DLD1 (cell line): ENCODE data around the gene PAQR5.
"Not testable (repeated sequence)": the region's sequence is repeated elsewhere in the genome, so short reads cannot be mapped to it uniquely, and the experiment has no call there.

Experiments used
- in situ Hi-C: cut with HindIII; loops from 2 replicates; pipeline ENCODE4 v1.10.0; 2017; ENCODE audit warnings: low sequenced_read_pairs

Gene PAQR5

DNA sequence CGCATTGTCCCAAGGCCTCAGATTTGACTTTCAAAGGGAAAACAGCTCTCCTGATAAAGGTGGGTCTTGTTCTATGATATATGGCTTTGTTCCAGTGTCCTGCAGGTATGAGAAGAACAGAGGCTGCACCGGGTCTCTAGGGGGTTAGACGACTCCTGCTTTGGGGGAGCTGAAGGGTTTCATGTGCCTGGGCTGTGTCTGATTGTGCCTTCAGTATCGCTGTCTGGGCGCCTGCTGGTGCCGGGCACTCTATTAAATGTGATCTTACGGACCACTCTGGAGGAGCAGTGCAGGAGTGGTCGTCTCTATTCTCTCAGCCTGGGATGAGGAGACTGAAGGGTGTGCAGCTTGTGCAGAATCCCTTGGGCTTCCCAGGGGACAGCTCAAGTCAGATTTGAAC is 16.0 kb downstream of the PAQR5 start:
- in situ Hi-C loops, result no loop called here

DNA sequence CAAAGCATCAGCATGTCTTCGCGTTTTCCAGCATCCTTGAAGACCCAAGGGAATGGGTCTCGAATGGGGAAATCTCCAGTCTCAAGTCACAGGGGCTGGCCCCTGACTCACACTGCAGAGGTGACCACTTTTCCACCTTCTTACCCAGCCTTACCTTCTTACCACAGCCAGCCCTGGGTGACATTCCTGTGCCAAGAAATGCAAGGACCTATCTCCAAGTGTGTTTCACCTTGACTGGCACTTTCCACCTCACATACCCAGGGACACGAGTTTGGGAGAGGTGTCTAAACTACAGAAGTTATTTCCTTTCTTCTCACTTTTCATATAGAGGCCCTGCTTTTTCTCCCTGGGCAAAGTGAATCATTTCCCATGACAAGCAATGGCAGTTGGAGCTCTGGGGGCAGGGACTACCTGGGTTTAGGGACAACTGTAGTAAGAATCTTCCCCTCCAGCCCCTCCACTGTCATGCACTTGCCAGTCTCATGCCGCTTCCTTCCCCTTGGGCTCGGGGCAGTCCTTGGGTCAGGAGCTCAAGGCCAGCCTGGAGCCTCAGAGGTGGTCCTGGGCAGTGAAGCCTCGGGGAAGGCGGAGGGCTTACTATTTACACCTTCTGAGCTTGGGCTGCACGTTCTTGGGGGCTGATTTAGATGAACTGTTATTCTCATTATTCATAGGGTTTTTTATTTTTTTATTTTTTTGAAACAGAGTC is 16.8 kb downstream of the PAQR5 start:
- in situ Hi-C loops, result no loop called here

DNA sequence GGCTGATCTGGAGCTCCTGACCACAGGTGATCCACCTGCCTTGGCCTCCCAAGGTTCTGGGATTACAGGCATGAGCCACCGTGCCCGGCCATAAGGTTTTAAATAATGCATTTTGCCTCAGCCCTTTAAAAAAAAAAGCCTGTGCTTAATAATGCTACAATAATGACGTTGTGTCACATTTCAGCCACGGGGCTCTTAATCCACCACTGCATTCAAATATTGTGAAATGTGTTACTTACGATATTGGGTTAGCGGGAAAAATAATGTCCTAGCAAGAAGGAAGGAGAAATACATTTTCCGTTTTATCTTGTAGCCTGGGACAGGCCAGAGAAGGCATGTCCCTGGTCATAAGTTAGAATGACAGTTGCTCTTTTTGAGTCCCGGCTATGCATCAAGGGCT is 17.6 kb downstream of the PAQR5 start:
- in situ Hi-C loops, result no loop called here

DNA sequence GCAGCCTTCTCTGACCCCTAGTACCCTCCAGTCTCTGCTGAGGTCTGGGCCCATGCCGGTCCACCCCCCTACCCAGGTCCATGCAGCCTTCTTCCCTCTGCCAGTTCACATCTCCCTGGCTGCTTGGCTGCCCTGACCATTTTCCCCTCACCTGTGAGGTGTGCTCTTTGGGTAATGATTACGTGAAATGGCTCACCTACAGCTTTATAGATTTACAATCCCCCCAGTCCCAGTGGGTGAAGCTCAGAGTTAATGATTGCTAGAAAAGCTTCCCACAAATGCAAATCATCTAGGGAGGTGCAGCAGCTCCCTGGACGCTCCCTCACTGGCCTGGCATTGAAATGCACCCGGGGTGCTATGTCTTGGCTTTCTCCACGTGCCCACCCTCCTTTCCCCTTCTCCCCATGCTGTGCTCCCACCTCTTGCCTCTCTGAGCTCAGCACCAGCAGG is 18.7 kb downstream of the PAQR5 start:
- in situ Hi-C loops, result no loop called here

DNA sequence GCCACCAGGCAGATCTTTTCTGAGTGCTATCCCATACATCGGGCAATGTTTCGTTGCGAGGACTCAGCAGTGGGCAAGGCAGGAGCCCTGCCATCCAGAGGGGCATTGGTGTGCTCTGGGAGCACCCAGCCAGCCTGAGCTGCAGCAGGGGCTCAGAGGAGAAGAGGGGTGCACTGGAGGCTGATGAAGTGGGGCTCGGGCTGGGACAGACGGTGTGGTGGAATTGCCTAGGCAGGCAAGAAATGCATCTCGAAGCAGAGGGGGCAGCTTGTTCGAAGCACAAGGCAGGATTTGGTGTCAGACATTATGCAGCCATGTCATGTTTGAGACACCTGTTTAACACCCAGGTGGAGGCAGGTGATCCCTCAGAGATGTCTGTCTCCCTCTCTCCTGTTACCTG is 19.3 kb downstream of the PAQR5 start:
- in situ Hi-C loops, result no loop called here

DNA sequence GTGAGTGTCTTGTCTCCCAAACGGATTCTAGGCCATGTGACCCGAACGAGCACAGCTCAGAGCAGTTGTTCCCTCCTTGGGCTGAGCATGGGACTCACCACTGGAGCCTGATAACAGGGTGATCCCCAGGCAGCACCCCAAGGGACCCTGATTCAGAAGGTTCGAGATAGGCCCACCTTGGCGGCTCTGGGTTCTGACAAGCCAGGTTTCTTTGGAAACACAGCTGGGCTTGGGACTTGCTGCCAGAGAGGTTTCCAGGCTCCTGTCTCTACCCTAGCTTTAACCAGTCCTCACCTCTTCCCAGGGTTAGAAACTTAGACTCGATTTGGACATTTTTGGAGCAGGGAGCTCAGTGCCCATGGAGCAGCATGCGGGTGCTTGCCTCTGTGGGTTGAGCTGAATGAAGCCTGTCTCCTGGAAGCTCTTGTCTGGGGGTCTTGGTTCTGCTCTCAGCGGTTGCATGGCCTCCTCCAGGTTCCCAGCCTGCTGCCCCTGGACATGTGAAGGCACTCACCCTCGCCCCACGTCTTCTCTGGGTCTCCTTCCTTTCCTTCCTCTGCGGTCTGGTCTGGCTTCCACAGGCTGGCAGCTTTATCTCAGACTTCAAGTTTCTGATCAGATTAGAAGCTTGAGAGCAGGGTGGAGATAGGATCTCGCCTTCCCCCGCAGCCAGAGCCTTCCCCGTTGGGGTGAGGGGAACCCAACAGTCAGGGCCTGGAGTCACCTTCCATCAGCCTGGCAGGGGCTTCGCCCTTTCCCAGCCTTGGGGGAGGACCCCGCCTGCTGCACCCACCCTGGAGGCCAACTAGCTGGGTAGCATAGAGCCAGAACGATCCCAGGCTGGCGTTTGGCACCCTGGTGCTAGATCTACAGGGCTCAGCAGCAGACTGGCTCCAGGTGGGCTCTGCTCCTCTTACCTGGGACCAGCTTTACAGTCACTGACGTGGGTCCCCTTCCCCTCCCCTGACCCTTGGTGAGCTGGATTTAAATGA is 21.0 kb downstream of the PAQR5 start:
- in situ Hi-C loops, result no loop called here

DNA sequence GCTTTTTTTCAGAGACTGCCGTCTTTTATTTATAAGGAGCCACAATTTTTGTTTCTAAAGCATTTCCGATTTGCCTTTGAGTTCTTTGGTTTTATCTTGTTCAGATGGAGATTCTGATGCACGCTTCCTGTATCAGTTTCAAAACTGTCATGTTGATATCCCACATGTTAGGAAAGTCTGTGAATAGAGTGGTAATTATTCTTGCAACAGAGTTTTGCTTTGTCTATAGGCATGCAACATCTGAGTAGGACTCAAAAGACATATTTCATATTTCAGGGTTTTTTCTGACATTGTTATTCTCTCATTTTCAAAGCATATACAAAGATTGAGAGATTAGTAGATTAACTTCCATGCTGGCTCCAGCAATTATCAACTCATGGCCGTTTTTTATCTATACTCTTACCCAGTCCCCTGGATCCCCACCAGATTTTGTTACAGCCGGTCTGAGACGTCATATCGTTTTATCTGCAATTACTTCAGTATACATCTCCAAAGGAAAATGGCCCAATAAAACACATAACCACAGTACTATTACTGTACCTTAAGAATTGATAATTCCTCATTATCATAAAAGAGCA is 22.4 kb downstream of the PAQR5 start:
- in situ Hi-C loops, result no loop called here

DNA sequence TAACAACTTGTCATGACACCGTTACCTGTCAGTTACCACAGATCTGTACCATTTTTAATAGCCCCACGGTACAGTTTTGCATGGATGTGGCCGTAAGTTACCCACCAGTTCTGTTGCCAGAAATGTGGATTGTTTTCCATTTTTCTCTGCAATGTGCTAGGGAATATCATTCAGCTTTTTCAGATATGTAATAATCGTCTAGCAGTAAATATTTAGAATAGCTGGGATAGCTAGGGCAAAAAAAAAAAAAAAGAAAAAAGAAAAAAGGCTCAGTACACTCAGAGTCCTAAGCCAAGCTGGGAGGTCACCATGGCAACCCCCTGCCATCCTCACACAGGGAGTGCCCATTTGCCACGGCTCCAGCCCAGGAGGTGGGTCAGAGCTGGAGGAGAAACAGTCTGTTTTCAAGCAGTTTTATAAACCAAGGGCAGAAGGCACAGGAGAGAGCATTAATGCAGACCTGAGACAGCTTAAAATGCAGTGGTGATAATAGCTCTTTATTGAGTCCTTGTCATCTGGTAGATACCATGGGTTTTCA is 25.2 kb downstream of the PAQR5 start:
- in situ Hi-C loops, result no loop called here

DNA sequence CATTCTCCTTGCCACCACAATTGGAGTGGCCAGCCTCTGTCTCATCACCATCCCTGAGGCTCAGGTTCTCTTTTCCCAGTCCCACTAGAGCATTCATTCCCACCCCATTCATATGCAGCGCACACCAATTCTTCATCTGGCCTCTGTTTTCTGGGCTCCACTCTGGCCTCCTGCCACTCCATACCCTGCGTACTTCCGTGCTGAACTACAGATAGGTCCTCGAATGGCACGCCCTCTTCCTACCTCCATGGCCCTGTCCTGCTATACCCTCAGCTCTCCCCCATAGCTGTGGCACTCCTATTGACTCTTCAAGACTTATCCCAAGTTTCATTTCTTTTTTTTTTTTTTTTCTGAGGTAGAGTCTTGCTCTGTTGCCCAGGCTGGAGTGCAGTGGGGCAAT is 25.9 kb downstream of the PAQR5 start:
- in situ Hi-C loops, result no loop called here

DNA sequence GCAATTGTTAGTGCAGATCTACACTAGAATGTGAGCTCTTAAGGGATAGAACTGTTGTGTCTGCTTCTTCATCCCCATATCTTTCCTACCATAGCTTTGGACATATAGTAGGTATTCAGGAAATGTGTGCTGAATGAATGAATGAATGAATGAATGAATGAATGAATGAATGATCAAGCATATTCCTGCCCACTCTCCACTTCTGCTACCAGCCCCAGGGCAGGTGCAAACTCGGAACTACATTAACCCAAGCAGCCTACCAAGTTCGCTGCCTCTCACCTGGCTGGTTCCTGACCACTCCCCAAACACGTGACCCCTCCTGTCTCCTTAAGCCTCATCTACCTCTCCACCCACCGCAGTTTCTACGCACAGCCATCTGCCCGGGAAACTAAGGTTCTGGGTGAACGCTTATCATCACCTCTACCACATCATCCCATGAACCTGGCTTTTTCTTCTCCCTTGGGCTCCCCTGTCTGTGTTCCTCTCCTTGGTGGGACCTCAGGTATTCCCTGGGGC is 26.8 kb downstream of the PAQR5 start:
- in situ Hi-C loops, result no loop called here

DNA sequence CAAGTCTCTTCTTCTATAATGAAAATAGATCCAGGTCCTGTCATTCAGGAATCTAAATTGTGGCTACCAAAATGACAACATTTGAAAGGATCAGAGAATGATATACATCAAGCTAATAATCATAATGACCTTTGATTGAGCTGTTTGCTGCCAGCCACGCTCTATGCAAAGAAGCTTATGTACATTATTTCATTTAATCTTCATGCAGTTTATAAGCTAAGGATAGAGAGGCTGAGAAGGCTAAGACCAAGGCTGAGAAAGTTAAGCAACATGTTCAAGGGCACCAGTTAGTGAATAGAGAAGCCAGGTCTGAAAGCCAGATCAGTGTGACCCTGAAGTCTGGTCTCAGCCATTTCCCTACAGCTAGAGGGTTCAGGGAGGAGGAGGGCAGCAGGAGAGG is 29.4 kb downstream of the PAQR5 start:
- in situ Hi-C loops, result no loop called here

DNA sequence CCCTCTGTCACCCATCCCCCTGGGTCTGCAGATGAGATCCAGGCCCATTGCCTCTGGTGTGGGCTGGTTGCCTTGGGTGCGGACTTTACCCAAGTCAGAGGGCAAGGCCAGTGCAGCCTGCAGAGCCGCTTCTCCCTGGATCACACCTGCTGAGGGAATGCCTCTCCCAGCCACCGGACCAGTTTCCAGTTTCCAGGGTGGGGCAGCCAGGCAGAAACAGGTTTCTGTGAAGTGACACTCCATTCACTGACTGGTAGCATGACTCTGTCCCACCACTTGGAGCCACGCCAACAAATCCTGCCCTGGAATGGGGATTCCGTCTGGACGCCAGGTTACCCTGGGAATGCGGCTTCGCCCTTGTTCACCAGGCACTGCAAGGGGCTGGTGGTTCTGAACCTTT is 30.0 kb downstream of the PAQR5 start:
- in situ Hi-C loops, result no loop called here

DNA sequence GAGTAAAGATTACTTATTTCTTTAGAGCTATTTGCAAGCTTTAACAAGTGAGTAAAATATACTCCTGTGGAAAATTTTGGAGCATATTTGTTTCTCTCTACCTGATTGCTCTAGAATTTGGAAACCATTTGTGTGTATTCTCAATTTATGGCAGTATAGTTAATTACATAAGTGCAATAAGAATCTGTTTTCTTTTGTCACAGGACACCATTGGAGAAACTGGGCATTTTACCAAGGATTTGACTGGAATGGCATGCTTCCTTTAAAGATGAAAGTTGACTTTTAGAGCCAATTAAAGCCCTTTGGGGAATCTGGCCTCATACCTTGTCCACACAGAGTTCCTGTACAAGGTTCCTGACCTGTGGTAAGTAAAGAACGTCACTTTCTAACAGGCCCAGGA is 38.4 kb downstream of the PAQR5 start:
- in situ Hi-C loops, result no loop called here

DNA sequence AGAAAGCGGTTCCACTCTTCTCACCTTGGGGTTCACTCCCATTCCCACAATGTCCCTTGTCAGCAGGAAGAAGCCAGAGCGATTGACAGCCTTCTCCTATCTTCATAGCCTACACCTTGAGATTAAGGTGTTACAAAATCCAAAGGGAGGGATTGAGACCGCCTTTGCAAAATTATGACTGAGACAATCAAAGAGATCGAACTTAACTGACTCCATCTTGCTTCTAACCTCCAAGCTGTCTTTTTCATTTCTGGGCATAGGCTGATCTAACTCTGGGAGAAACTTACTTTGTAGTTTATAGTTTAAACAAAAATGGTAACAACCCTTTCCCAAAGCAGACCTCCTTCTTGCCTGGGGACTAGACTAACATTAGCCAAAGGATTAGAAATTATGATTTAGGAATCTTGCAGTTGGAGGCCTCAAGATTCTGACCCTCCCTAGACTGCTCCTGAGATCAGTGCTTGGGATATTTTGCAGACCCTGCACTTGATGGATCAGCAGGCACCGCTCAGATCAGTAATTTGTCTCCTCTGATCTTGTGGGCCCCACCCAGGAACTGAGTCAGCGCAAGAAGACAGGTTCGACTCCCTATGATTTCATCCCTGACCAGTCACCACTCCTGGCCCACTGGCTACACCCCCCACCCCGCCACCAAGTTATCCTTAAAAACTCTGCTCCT is 40.0 kb downstream of the PAQR5 start:
- in situ Hi-C loops, result no loop called here

DNA sequence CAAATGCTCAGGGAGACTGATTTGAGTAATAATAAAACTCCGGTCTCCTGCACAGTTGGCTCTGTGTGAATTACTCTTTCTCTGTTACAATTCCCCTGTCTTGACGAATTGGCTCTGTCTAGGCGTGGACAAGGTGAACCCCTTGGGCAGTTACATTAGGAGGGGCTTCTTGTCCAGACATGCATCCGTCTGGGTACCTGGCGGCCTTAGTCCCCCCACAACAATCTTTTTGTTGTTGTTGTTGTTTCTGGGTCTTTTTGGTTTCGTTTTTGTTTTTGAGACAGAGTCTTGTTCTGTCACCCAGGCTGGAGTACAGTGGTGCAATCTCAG is 40.5 kb downstream of the PAQR5 start:
- in situ Hi-C loops, result not testable (repeated sequence)

DNA sequence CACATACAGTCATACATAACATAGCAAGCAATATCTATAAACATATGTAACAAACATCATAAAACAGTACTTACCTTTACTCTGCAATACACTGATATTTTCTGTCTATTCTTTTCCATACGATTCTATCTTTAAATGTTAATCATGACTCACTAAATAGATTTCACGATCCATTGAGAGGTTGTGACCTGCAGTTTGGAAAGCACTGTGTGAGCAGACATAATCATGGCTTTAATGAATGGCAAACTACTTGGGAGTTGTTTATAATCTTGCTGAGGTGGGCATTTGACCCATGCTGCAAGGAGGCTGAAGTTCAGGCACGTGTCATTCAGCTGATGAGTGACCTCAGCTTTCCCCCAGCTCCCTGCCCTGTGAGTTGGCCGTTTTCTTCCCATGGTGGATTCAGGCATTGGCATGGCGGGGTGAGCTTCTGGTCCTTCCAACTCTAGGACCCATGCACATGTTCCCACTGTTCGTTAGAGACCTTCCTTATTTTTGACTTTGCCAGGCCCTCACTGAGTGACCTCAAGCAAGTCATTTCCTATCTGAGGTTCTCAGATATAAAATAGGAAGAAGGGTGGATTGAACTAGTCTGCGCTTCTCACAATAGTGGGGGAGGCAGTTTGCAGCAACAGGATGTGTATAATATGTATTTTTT is 41.7 kb downstream of the PAQR5 start:
- in situ Hi-C loops, result no loop called here

DNA sequence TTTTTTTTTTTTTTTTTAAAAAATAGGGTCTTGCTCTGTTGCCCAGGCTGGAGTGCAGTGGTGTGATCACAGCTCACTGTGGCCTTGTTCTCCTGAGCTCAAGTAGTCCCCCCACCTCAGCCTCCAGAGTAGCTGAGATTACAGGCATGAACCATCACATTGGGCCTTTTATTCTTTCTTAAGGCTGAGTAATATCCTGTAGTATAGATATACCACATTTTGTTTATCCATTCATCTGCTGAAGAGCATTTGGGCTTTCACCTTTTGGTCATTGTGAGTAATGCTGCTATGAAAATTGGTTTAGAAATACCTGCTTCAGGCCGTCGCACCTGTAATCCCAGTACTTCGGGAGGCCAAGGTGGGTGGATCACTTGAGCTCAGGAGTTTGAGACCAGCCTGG is 42.6 kb downstream of the PAQR5 start:
- in situ Hi-C loops, result no loop called here

DNA sequence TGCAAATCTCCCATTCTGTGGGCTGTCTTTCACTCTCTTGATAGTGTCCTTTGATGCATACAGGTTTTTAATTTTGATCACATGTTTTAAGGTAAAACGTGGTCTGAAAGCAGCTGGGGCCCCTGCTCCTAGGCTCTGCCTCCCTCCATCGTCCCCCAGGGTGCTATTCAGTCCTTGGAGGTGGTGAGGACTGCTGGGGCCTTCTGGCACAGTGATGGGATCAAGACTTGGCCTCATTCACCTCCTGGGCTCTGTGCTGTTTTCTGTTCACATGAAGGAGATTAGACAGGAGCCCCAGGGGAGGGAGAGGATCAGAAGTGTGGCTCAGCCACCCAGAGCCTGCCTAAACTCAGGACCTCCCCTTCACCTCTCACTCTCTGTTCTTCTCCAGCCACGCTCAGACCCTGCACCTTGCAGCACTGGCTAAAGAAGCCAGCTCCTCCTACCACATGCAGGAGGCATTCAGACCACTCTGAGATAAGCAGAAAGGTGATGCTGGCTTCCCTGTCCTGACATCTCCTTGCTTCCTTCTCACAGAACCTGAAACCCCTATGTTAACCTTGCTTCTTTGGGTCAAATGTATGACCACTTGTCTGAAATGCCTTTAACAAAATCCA is 43.9 kb downstream of the PAQR5 start:
- in situ Hi-C loops, result no loop called here

DNA sequence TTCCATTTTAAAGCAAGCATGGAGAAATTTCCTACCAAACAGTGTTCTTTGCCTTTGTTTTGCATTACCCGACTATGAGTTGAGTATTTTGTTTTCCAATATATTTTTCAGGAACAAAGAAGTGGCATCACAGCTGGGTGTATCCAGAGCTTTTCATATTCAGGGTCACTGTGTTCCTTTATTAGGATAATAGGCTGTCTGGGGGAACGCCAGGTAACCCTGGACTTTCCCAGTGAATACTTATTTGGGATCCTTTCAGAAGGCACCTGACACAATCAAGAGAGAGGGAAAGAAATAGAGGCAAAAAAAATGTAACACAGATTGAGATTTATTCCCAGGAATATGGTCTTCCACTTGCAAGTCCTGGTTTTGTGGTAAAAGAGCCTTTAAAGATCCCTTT is 44.4 kb downstream of the PAQR5 start:
- in situ Hi-C loops, result no loop called here

DNA sequence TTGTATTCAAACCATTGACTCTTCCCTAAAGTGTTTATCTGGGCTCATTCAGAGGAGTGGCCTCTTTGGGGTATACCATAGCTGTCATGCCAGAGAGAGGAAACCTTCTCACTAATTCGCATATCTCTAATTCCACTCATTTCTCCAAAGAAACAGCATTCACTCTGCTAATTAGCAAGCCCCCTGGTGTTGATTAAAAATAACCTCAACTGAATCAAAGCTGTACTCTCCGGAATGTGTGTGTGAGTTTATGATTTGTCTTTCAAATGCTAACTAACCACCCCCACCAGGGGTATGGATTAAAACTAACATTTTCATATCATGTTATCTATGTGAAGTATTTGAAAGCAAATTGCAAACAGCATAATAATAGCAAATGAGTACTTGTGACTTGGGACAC is 45.5 kb downstream of the PAQR5 start:
- in situ Hi-C loops, result no loop called here
